Measurements from ENCODE around the gene GRB14.

The GRB14 gene

GRCh38 chr2:164613321-164613982 lies 7.8 kb downstream of the GRB14 start:
- no peak for DNase-seq

- DNase-seq = no peak
Measured at GRCh38 chr2:164609790-164610189, 11.5 kb downstream of the GRB14 start.

GRCh38 chr2:164606557-164606956 lies 14.7 kb downstream of the GRB14 start:
- DNase-seq = no peak

GRCh38 chr2:164605295-164605694 lies 16.0 kb downstream of the GRB14 start:
- DNase-seq = no peak

- no peak for DNase-seq
Measured at GRCh38 chr2:164600763-164601162, 20.5 kb downstream of the GRB14 start.

- DNase-seq = peak; percentile 70
Measured at GRCh38 chr2:164599954-164600589, 21.2 kb downstream of the GRB14 start.

- no peak for DNase-seq
Measured at GRCh38 chr2:164597983-164598382, 23.3 kb downstream of the GRB14 start.

- no peak for DNase-seq
Measured at GRCh38 chr2:164595031-164595430, 26.3 kb downstream of the GRB14 start.

- no peak for DNase-seq
Measured at GRCh38 chr2:164593959-164594358, 27.3 kb downstream of the GRB14 start.

GRCh38 chr2:164593541-164593940 lies 27.7 kb downstream of the GRB14 start:
- no peak for DNase-seq

GRCh38 chr2:164589522-164589921 lies 31.8 kb downstream of the GRB14 start:
- DNase-seq = no peak

GRCh38 chr2:164581050-164581449 lies 40.2 kb downstream of the GRB14 start:
- DNase-seq = no peak

- DNase-seq = no peak
Measured at GRCh38 chr2:164574931-164575330, 46.4 kb downstream of the GRB14 start.

GRCh38 chr2:164570475-164570874 lies 50.8 kb downstream of the GRB14 start:
- no peak for DNase-seq

GRCh38 chr2:164569378-164569777 lies 51.9 kb downstream of the GRB14 start:
- no peak for DNase-seq

- DNase-seq = no peak
Measured at GRCh38 chr2:164568317-164568716, 53.0 kb downstream of the GRB14 start.

- no peak for DNase-seq
Measured at GRCh38 chr2:164567335-164567989, 53.8 kb downstream of the GRB14 start.

GRCh38 chr2:164565359-164565758 lies 55.9 kb downstream of the GRB14 start:
- DNase-seq = no peak

- no peak for DNase-seq
Measured at GRCh38 chr2:164562666-164563065, 58.6 kb downstream of the GRB14 start.

- no peak for DNase-seq
Measured at GRCh38 chr2:164561991-164562390, 59.3 kb downstream of the GRB14 start.

GRCh38 chr2:164561416-164561815 lies 59.9 kb downstream of the GRB14 start:
- DNase-seq = no peak

GRCh38 chr2:164560902-164561301 lies 60.4 kb downstream of the GRB14 start:
- DNase-seq = no peak

- no peak for DNase-seq
Measured at GRCh38 chr2:164560181-164560792, 61.0 kb downstream of the GRB14 start.

- DNase-seq = no peak
Measured at GRCh38 chr2:164558450-164558849, 62.8 kb downstream of the GRB14 start.
